Activated effector memory CD4-positive, alpha-beta T cell treated with Interleukin-2 at 50 U/mL for 16 hours (primary cell): ENCODE data around the gene SLC15A5.

Experiments used
- DNase-seq: peaks from one replicate; pipeline ENCODE4 v3.0.0-alpha.2; 2020

Gene SLC15A5

DNA sequence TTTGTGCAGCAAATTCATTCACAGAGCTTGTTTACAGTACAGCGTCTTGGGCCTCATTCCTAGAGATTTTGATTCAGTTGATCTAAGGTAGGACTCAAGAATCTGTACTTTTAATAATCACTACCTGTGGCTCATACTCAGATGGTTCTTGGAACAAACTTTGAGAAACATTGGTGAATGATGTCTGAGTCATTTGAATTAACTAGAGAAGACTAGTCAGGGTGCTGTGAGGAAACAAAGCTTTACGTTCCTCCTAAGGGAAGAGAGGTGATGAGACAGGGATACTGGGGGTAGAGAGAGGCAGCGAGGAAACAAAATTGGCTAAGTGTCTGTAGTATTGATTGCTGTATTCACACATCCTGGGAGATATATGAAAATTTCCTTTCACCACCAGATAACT, 109.4 kb downstream of the SLC15A5 start:
- no peak for DNase-seq

DNA sequence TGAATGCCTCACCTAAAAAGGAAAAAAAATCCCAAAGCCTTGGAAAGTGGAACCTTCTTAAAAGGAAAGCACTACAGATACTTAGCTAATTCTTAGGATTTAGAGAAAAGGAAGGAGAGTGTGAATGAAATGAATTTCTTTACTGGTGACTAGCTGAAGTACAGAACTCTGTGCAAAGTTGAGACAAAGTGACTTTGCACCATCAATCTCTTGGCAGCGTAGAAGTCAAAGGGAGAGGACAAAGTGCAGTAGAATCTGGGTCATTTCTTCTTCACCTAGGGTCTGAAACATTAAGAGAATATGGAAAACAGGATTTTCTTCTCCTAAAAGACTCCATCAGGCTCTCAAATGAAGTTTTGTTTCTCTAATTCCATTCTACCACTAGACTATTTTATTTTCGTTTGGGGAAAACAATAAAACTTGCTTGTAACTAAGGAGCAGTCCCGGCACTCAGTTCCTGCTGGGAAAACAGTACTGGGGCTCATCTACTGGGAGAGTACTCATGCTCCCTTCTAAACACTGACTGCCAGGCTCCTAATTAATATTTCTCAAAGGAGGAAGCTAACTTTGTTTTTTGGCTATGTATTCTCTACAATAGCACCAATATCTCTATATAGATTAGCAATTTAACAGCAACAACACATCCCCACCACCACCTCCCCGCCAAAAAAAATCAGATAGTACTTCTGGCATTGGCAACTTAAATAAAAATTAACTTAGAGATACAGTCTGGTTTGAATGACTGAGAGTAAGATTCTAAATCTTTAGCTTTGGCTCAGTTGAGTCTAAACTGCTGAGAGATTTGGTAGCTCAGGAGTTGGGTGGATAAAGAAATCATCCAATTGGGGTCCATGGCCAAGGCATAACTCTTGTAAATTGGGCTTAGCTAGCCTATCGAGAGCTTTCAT, 110.7 kb downstream of the SLC15A5 start:
- DNase-seq: no peak

DNA sequence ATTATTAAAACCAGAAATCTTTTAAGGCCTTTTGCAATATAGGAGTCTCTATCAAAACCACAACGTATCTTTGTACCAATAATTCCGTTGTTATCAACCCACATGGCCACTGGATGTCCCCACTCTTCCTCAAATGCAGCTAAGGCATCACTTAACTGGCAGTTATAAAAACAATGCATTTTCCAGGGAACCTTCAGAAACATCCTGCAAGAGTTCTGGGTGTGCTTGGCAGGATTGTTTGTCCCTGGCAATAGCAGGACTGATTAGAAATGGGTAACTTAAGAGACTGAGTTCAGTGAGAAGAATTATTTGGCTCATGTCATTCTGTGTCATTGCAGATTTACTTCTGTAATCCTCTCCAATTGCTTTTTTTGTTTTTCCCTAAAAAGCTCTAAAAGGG, 112.0 kb downstream of the SLC15A5 start:
- no peak for DNase-seq

- no peak for DNase-seq
These were observed 113.6 kb downstream of the SLC15A5 start for GRCh38 chr12:16163901-16164300.

- no peak for DNase-seq
These were observed 114.3 kb downstream of the SLC15A5 start for GRCh38 chr12:16163146-16163545.

GRCh38 chr12:16159571-16159970, 117.9 kb downstream of the SLC15A5 start:
- no peak for DNase-seq

- no peak for DNase-seq
These were observed 119.4 kb downstream of the SLC15A5 start for GRCh38 chr12:16158050-16158449.

GRCh38 chr12:16155938-16156337, 121.5 kb downstream of the SLC15A5 start:
- no peak for DNase-seq

GRCh38 chr12:16154990-16155389, 122.5 kb downstream of the SLC15A5 start:
- no peak for DNase-seq

DNA sequence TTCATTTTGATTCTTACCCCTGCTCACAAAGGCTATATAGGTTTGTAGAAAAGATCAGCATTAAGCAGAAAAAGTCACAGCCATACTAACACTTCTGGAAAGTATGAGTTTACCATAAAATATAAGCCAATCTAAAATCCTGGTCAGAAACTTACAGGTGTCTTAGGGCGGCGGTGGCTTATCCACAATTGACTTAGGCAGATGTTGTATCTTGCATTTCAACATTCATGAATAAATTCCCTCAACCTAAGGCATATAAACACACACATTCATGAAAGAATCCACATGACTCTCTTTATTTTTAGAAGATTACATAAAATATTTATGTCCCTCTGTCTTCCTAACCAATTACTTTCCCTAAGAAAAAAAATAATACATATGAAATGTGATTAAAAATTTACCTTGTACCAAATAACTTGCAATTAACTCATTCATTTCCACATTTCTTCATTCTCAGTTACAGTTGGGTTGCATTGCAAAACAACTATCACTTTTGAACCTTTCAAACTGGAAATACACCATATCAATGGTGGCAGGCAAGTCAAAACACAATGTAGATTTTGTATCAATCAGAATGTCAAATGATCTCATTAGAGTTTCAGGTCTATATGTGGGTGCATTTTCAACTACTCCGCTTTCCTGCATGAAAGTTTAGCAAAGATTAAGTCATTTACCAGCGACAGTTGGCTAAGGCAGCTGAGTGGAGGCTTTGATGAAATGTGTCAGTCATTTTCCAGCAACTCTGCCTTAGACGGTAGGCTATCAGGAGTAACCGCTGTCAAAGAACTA, 124.4 kb downstream of the SLC15A5 start:
- DNase-seq: no peak

DNA sequence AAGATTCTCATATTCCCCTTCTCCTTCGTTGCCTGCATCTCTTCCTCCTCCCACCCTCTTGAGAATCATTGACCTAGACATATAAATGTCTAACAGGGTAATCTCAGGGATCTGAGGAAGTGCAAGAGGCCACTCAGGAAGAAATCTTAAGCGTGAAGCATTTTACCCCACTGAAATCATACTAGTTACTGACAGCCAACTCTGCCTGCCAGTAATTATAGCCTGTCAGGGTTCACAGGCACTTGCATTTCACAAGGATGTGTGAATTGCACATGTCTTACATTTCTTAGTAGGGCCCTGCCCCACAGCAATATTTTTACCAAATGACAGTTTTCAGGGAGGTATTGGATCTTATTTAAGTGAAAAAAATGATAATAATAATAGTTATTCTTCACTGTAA, 127.2 kb downstream of the SLC15A5 start:
- DNase-seq: no peak

- no peak for DNase-seq
These were observed 128.5 kb downstream of the SLC15A5 start for GRCh38 chr12:16148938-16149337.
